ENCODE measurements around the gene MMP25. TPM values are rescaled to one million over a fixed set of nuclear protein-coding genes. Genes with fewer than 3 reads are reported as not detected.

The MMP25 gene
- total RNA-seq, 1 experiment from 2014 or later, result 0.51 TPM

DNA sequence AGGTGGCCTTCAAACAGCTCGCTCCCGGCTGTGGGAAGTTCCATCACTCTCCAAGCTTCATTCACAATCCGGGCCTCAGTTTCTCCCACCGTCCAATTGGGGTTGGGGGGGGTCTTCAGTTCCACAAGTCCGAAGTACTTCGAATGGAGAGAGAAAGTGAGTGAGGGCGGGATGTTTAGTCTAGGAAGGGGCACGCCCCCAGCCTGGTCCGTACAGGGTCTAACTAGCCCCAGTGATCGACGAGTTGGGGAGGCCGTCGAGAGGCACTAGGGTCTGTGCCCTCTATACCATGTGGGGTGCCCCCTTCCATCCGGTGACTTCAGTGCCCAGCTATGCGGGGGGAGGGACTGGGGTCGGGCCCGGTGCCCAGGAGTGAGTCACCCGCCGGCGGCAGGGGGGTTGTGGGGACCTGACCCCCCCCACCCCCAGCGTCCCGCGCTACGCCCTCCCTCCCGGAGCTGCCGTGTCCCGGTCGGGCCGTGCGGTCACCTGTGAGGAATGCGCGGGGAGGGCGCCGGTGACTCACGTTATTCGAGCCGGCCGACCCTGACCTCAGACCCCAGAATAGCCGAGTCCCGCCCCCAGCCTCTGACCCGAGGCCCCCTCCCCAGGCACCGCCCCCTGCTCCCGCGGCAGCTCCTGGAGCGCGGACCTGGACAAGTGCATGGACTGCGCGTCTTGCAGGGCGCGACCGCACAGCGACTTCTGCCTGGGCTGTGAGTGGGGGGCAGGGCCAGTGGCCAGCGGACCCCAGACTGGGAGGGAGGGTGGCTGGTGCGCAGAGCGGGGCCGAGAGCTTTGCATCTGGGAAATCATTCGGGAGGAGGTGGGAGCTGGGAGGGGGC is 25.5 kb upstream of the MMP25 start:
- TF ChIP-seq EZH2 (IDR thresholded peaks at IDR 0.05; ENCODE audit: low read length, unreplicated experiment), result no peak
- TF ChIP-seq EZH2phosphoT487 (IDR thresholded peaks at IDR 0.05; ENCODE audit: borderline replicate concordance, low read length), result peak; percentile 49; the same call in 1 of the 2 replicates
- ATAC-seq (peak; percentile 20), DNase-seq (peak; percentile 88)
- Histone ChIP-seq H3K36me3 (ENCODE audit: low read depth, low read length) (peaks cover 10% of the 10 kb centered on the region), H3K4me2 (ENCODE audit: low read length) (peak overlapping the region; percentile 99), H3K4me1 (ENCODE audit: insufficient read depth, low read length) (peaks cover 18% of the 10 kb centered on the region), H3F3A (ENCODE audit: low read length, unreplicated experiment) (no peaks in the 10 kb centered on the region), H2AFZ (ENCODE audit: low read length) (no peak overlapping the region), H3K9me2 (replicated peaks; ENCODE audit: low read length) (no peaks in the 10 kb centered on the region), H4K20me1 (ENCODE audit: low read length) (no peaks in the 10 kb centered on the region), H3K9ac (ENCODE audit: low read length) (peak overlapping the region; percentile 91), H3K27me3 (ENCODE audit: low read length) (no peaks in the 10 kb centered on the region), H3K27ac (ENCODE audit: low read length) (peak overlapping the region; percentile 100), H3K4me3 (ENCODE audit: low read length) (peak overlapping the region; percentile 94), H3K79me2 (ENCODE audit: low read length) (peaks cover 12% of the 10 kb centered on the region), H3K9me3 (ENCODE audit: low read length) (no peaks in the 10 kb centered on the region)
- BruUV-seq (replicated peaks), result no TSS peak
- intact Hi-C loops (cut with micrococcal nuclease), result no loop called here
- ChIA-PET POLR2A (ENCODE audit: unreplicated experiment) (interaction anchor here (0.7 to 1.7 kb wide), 4 partner anchors 7 to 17 kb away, joined by 5 to 18 read pairs (median 10); no protein-coding TSS in a partner anchor), CTCF (interaction anchor here (0.8 to 1.2 kb wide), 2 partner anchors 10 to 294 kb away, joined by 3 to 5 read pairs; no protein-coding TSS in a partner anchor)

DNA sequence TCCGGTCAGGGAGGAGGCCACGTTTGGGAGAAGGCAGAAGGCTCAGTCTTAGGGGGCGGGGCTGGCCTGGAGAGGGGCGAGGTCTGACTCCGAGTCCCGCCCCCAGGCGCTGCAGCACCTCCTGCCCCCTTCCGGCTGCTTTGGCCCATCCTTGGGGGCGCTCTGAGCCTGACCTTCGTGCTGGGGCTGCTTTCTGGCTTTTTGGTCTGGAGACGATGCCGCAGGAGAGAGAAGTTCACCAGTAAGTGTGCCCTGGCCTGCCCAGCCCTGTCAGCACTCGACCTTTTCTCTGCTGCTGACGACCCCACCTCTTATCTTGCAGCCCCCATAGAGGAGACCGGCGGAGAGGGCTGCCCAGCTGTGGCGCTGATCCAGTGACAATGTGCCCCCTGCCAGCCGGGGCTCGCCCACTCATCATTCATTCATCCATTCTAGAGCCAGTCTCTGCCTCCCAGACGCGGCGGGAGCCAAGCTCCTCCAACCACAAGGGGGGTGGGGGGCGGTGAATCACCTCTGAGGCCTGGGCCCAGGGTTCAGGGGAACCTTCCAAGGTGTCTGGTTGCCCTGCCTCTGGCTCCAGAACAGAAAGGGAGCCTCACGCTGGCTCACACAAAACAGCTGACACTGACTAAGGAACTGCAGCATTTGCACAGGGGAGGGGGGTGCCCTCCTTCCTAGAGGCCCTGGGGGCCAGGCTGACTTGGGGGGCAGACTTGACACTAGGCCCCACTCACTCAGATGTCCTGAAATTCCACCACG is 24.7 kb upstream of the MMP25 start:
- peak; percentile 17 for ATAC-seq
- TSS peak; percentile 49 for BruUV-seq (replicated peaks)
- CTCF ChIA-PET, result interaction anchor here (1.8 kb wide), 1 partner anchor 11 kb away, joined by 6 read pairs; no protein-coding TSS in a partner anchor

More for the DNA sequence above, 24.7 kb upstream of the MMP25 start:
- Histone ChIP-seq H3K36me3 (ENCODE audit: low read depth, low read length) (peaks cover 10% of the 10 kb centered on the region), H4K20me1 (ENCODE audit: low read length) (no peaks in the 10 kb centered on the region), H2AFZ (ENCODE audit: low read length) (no peak overlapping the region), H3K9me3 (ENCODE audit: low read length) (no peaks in the 10 kb centered on the region), H3K9me2 (replicated peaks; ENCODE audit: low read length) (no peaks in the 10 kb centered on the region), H3K4me2 (ENCODE audit: low read length) (peak overlapping the region; percentile 99), H3K9ac (ENCODE audit: low read length) (peak overlapping the region; percentile 91), H3K79me2 (ENCODE audit: low read length) (peaks cover 12% of the 10 kb centered on the region), H3K4me3 (ENCODE audit: low read length) (peak overlapping the region; percentile 94), H3F3A (ENCODE audit: low read length, unreplicated experiment) (no peaks in the 10 kb centered on the region), H3K27me3 (ENCODE audit: low read length) (no peaks in the 10 kb centered on the region), H3K4me1 (ENCODE audit: insufficient read depth, low read length) (peaks cover 18% of the 10 kb centered on the region), H3K27ac (ENCODE audit: low read length) (peak overlapping the region; percentile 100)
- POLR2A ChIA-PET (ENCODE audit: unreplicated experiment), result interaction anchor here (0.5 to 1.7 kb wide), 5 partner anchors 11 to 63 kb away, joined by 3 to 18 read pairs (median 6); no protein-coding TSS in a partner anchor
- peak; percentile 90 for DNase-seq
- intact Hi-C loops (cut with micrococcal nuclease), result no loop called here
- TF ChIP-seq EZH2 (IDR thresholded peaks at IDR 0.05; ENCODE audit: low read length, unreplicated experiment), result no peak
- TF ChIP-seq, protein P1, sequence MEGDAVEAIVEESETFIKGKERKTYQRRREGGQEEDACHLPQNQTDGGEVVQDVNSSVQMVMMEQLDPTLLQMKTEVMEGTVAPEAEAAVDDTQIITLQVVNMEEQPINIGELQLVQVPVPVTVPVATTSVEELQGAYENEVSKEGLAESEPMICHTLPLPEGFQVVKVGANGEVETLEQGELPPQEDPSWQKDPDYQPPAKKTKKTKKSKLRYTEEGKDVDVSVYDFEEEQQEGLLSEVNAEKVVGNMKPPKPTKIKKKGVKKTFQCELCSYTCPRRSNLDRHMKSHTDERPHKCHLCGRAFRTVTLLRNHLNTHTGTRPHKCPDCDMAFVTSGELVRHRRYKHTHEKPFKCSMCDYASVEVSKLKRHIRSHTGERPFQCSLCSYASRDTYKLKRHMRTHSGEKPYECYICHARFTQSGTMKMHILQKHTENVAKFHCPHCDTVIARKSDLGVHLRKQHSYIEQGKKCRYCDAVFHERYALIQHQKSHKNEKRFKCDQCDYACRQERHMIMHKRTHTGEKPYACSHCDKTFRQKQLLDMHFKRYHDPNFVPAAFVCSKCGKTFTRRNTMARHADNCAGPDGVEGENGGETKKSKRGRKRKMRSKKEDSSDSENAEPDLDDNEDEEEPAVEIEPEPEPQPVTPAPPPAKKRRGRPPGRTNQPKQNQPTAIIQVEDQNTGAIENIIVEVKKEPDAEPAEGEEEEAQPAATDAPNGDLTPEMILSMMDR (conservative IDR thresholded peaks at IDR 0.05; ENCODE audit: low read depth, low read length), result no peak; the same call in 1 of the 2 replicates
- peak; percentile 39; the same call in 1 of the 2 replicates for TF ChIP-seq EZH2phosphoT487 (IDR thresholded peaks at IDR 0.05; ENCODE audit: borderline replicate concordance, low read length)

All from PC-3 (cell line).